ENCODE results near the gene ACIN1. TPM values are rescaled to one million over a fixed set of nuclear protein-coding genes. Genes with fewer than 3 reads are reported as not detected.
A peak's percentile ranks its signal among the peaks of the same experiment; 100 is the strongest.

The ACIN1 gene
- total and polyA plus RNA-seq, 10 donors: 59.2 to 228 (median 186) TPM

DNA sequence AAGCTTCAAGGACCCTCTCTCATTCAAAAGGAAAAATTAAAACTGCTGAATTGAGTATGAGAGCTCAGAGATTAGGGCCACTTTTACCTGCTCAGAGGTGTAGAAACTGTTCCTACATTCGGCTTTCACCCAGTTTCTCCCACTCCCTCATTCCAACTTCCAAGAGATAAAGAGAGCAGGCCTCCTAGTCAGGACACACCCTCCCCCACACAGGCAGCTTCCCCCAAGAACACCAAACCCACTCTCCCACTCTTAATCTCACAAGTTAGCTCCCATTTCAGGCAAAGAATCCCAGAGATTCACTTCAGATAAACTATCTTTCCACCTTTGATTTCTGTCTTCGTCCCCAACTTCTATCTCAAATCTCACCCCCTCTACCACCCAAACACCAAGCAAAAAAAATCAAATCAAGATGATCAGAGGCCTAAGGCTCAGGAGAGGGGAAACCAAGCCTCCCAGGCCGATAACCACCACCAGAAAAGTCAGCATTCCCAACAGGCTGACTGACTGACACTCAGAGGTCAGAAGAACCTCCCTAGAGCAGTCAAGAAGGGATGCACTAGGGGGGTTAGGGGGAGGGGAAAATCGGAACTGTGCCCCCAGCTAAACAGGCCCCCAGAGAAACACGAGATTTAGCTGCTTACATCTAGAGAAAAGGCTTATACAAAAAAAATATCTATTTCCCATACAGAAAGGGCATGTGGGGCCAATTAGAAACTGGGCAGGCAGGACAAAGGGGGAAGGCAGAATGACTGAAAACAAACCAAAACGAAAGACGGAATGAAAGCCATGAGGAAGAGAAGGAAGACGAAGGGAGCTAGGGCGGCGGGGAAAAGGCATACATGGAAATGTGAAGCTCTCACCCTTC, 24.4 kb downstream of the ACIN1 start:
- intact Hi-C loops (cut with DNase I; ENCODE audit: low total_unique reads): no loop called here
- H3K4me3 ChIP-seq: peak overlapping the region; percentile 37 to 73 (median 54)
- TF ChIP-seq, protein P1, sequence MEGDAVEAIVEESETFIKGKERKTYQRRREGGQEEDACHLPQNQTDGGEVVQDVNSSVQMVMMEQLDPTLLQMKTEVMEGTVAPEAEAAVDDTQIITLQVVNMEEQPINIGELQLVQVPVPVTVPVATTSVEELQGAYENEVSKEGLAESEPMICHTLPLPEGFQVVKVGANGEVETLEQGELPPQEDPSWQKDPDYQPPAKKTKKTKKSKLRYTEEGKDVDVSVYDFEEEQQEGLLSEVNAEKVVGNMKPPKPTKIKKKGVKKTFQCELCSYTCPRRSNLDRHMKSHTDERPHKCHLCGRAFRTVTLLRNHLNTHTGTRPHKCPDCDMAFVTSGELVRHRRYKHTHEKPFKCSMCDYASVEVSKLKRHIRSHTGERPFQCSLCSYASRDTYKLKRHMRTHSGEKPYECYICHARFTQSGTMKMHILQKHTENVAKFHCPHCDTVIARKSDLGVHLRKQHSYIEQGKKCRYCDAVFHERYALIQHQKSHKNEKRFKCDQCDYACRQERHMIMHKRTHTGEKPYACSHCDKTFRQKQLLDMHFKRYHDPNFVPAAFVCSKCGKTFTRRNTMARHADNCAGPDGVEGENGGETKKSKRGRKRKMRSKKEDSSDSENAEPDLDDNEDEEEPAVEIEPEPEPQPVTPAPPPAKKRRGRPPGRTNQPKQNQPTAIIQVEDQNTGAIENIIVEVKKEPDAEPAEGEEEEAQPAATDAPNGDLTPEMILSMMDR (IDR thresholded peaks at IDR 0.05 in 8 of 11, conservative IDR thresholded peaks at IDR 0.05 in 3 of 11): no peak
- TF ChIP-seq POLR2AphosphoS5 (IDR thresholded peaks at IDR 0.05) (no peak), POLR2A (IDR thresholded peaks at IDR 0.05) (no peak)
- 15 to 21% (median 19%) methylated on average over 10 of the region's 10 CpGs for WGBS, 5 donors
- peak overlapping the region; percentile 60 to 86 (median 79) for H3K27ac ChIP-seq
- H3K4me1 ChIP-seq: peaks cover 27 to 63% (median 46%) of the 10 kb centered on the region in 6 donors
- no peaks in the 10 kb centered on the region for H3K27me3 ChIP-seq (replicated peaks in 1 of 7)
- no peaks in the 10 kb centered on the region for H3K9me3 ChIP-seq
- no peak for DNase-seq
- H3K36me3 ChIP-seq: peaks cover 0 to 82% (median 65%) of the 10 kb centered on the region in 6 donors

DNA sequence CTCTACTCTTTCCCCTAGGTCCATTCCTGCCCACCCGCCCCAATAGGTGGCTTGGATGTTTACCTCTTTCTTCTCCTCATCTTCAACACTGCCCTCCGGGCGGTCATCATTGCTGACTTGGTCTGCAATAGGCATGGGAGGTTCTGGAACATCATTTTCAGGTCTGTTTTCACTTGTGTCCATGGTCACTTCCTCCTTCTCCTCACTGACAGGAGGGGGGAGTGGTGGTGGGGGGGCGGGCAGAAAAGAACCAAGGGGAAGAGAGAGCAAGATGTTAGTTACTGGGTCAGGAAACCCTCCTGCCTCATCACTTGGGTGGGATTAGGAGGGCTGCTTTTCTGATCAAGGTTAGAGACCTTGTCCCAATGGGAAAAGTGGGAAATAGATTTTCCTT, 25.5 kb downstream of the ACIN1 start:
- TF ChIP-seq, protein P1 (IDR thresholded peaks at IDR 0.05 in 8 of 11, conservative IDR thresholded peaks at IDR 0.05 in 3 of 11): no peak
- TF ChIP-seq POLR2A (IDR thresholded peaks at IDR 0.05) (no peak), POLR2AphosphoS5 (IDR thresholded peaks at IDR 0.05) (no peak)
- 76 to 88% (median 84%) methylated on average over 4 of the region's 4 CpGs for WGBS, 5 donors
- H3K27ac ChIP-seq: peak overlapping the region in 7 of 8 donors; percentile 7 to 85 (median 46)
- peaks cover 0 to 82% (median 66%) of the 10 kb centered on the region in 6 donors for H3K36me3 ChIP-seq
- DNase-seq: no peak
- no peak overlapping the region for H3K4me3 ChIP-seq
- intact Hi-C loops (cut with DNase I; ENCODE audit: low total_unique reads): no loop called here
- H3K4me1 ChIP-seq: peaks cover 27 to 70% (median 48%) of the 10 kb centered on the region in 6 donors
- no peaks in the 10 kb centered on the region for H3K9me3 ChIP-seq
- no peaks in the 10 kb centered on the region for H3K27me3 ChIP-seq (replicated peaks in 1 of 7)

DNA sequence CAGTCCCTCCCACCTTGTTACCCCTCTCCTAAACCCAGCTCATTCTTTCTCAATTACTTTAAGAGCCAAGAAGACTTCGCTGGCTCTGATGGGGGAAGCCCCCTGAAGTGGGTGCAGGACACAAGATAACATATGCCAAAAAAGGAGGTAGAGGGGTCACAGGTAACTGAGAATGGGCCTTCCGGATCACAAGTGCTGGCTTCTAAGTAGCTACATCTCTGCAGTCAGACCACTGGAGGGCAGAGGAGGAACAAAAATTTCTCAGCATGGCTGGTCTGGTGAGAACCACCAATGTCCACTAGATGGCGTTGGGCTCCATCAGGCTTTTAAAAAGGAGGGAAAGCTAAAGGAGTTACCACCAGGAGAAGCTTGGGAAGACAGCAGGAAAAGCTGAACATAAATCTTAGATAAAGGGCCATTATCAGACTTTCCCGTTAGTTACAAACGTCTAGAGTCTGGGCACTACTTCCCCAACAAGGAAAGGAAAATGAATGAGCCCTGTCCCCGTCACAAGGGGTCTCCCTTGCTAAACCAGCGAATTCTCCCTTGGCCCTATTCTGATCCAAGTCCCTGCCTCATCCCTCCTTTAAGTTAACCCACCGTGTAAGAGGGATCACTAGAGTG, 26.0 kb downstream of the ACIN1 start:
- H3K27me3 ChIP-seq (replicated peaks in 1 of 7): no peaks in the 10 kb centered on the region
- H3K27ac ChIP-seq: peak overlapping the region in 6 of 8 donors; percentile 23 to 85 (median 48)
- intact Hi-C loops (cut with DNase I; ENCODE audit: low total_unique reads): no loop called here
- no peaks in the 10 kb centered on the region for H3K9me3 ChIP-seq
- H3K4me3 ChIP-seq: no peak overlapping the region
- H3K4me1 ChIP-seq: peaks cover 27 to 70% (median 48%) of the 10 kb centered on the region in 6 donors
- 28 to 38% (median 33%) methylated on average over 8 of the region's 8 CpGs for WGBS, 5 donors
- peaks cover 1 to 82% (median 66%) of the 10 kb centered on the region in 6 donors for H3K36me3 ChIP-seq
- TF ChIP-seq POLR2AphosphoS5 (IDR thresholded peaks at IDR 0.05): peak in 1 of 3 donors; percentile 44
- no peak for TF ChIP-seq POLR2A (IDR thresholded peaks at IDR 0.05)
- TF ChIP-seq, protein P1 (IDR thresholded peaks at IDR 0.05 in 8 of 11, conservative IDR thresholded peaks at IDR 0.05 in 3 of 11): peak; percentile 81 to 98 (median 95)
- no peak for DNase-seq

Data from spleen (tissue), 11 donors.